HCT116 (cell line): ENCODE measurements around the gene GABPB1. TPM values are rescaled to one million over a fixed set of nuclear protein-coding genes. Genes with fewer than 3 reads are reported as not detected.

Experiments
- ATAC-seq: fragments of 200-7000 bp; cut with Tn5 transposase; 2 replicates; pipeline ENCODE4 v1.9.1; 2020; ENCODE audit warnings: mild to moderate bottlenecking, moderate library complexity
- BruUV-seq: library from RNA; stranded (reverse); fragments of 400-500 nt; replicated peaks from 2 replicates; lab custom pipeline; 2021; lab: Mats Ljungman, UMichigan
- CTCF ChIA-PET: fragments of 300-600 bp; sonication (Branson Sonifier 250); formaldehyde crosslinking; loops from one replicate; lab custom pipeline; 2021; ENCODE audit warnings: antibody characterized with exemption; lab: Charles Lee
- POLR2A ChIA-PET: fragments of 300-600, 350-600 bp; sonication (Branson Sonifier 250); formaldehyde crosslinking; loops from one replicate; lab custom pipeline; 2021; ENCODE audit warnings: antibody characterized with exemption; lab: Charles Lee
- RAD21 ChIA-PET, 2 experiments: fragments of 300-600 bp; sonication (Branson Sonifier 250); formaldehyde crosslinking; loops; one replicate each; lab custom pipeline; 2023; ENCODE audit warnings: low total read pairs in 2 of 2; ENCODE audit not compliant: uncharacterized antibody in 2 of 2, unreplicated experiment in 2 of 2, low non-redundant PET in 1 of 2; lab: Charles Lee
- DNase-seq: peaks from one replicate; pipeline ENCODE4 v3.0.0-alpha.2; 2010; ENCODE audit warnings: low read depth, low spot score
- H2AFZ ChIP-seq: fragments of 200-600 bp; shearing (Covaris generic), sonication (generic); 2 replicates; pipeline ENCODE4 v1.6.1; 2017; ENCODE audit warnings: low read depth, mixed run types, mixed read lengths, antibody characterized with exemption, low read length; ENCODE audit not compliant: poor library complexity, severe bottlenecking
- H3K27ac ChIP-seq: 2 replicates; pipeline ENCODE4 v1.5.1; 2012; ENCODE audit warnings: low read depth, low read length
- H3K27me3 ChIP-seq: fragments of 200-600 bp; sonication (generic); 2 replicates; pipeline ENCODE4 v1.6.1; 2016; ENCODE audit warnings: mixed run types, low read length, mixed read lengths; ENCODE audit not compliant: insufficient read depth
- H3K36me3 ChIP-seq, 2 experiments: fragments of 200-500 bp in 1 of 2; fragments of 200-600 bp in 1 of 2; sonication (Bioruptor generic) in 1 of 2; sonication (generic) in 1 of 2; 2 replicates each; pipeline versions ENCODE4 v1.5.1 to v1.6.1; 2014 to 2016; ENCODE audit warnings: low read length in 2 of 2, inconsistent platforms in 1 of 2, mixed read lengths in 1 of 2, mixed run types in 1 of 2; ENCODE audit not compliant: insufficient read depth in 2 of 2, control insufficient read depth in 1 of 2
- H3K4me1 ChIP-seq, 2 experiments: fragments of 200-600 bp in 1 of 2; sonication (generic) in 1 of 2; 2 replicates each; pipeline versions ENCODE4 v1.5.1 to v1.6.1; 2012 to 2017; ENCODE audit warnings: low read length in 2 of 2, inconsistent platforms in 1 of 2, mild to moderate bottlenecking in 1 of 2, mixed read lengths in 1 of 2, mixed run types in 1 of 2, moderate library complexity in 1 of 2; ENCODE audit not compliant: insufficient read depth in 2 of 2, control insufficient read depth in 1 of 2
- H3K4me2 ChIP-seq: fragments of 200-600 bp; sonication (generic); 2 replicates; pipeline ENCODE4 v1.6.1; 2017; ENCODE audit warnings: mixed run types, low read length, mixed read lengths
- H3K4me3 ChIP-seq, 2 experiments: fragments of 200-600 bp in 1 of 2; sonication (generic) in 1 of 2; replicated peaks in 1 of 2; 2 replicates each; pipeline ENCODE4 v1.5.1; 2011 to 2016; ENCODE audit warnings: low read length in 2 of 2, control low read depth in 1 of 2, low read depth in 1 of 2, mild to moderate bottlenecking in 1 of 2, mixed read lengths in 1 of 2, mixed run types in 1 of 2
- H3K79me2 ChIP-seq: fragments of 200-600 bp; sonication (generic); 2 replicates; pipeline ENCODE4 v1.6.1; 2017; ENCODE audit warnings: mild to moderate bottlenecking, mixed run types, low read length, moderate library complexity, mixed read lengths; ENCODE audit not compliant: insufficient read depth
- H3K9ac ChIP-seq: fragments of 200-600 bp; sonication (generic); 2 replicates; pipeline ENCODE4 v1.6.1; 2016; ENCODE audit warnings: low read length, mixed read lengths
- H3K9me2 ChIP-seq: fragments of 200-600 bp; sonication (generic), shearing (Covaris generic); 2 replicates; pipeline ENCODE4 v1.6.1; 2017; ENCODE audit warnings: mixed run types, mild to moderate bottlenecking, moderate library complexity; ENCODE audit not compliant: insufficient read depth
- H3K9me3 ChIP-seq, 2 experiments: fragments of 200-500 bp in 1 of 2; fragments of 200-600 bp in 1 of 2; sonication (Bioruptor generic) in 1 of 2; sonication (generic) in 1 of 2; 2 replicates each; pipeline ENCODE4 v1.6.1; 2014 to 2017; ENCODE audit warnings: low read length in 2 of 2, mixed read lengths in 2 of 2, inconsistent platforms in 1 of 2, low read depth in 1 of 2, mild to moderate bottlenecking in 1 of 2, mixed run types in 1 of 2, moderate library complexity in 1 of 2; ENCODE audit not compliant: control insufficient read depth in 1 of 2, insufficient read depth in 1 of 2
- H4K20me1 ChIP-seq: fragments of 200-600 bp; sonication (generic), shearing (Covaris generic); 2 replicates; pipeline ENCODE4 v1.6.1; 2017; ENCODE audit warnings: mixed run types, mild to moderate bottlenecking, moderate library complexity; ENCODE audit not compliant: insufficient read depth
- ATF3 ChIP-seq: IDR thresholded peaks from 2 replicates; pipeline ENCODE4 v1.6.1; 2012
- CBX3 ChIP-seq: IDR thresholded peaks from 2 replicates; pipeline ENCODE4 v1.6.1; 2012; ENCODE audit warnings: low read depth
- CEBPB ChIP-seq: IDR thresholded peaks from 2 replicates; pipeline ENCODE4 v1.6.1; 2012; ENCODE audit warnings: low read depth
- CTCF ChIP-seq, 3 experiments: fragments of 200-600 bp in 1 of 3; sonication (generic) in 1 of 3; IDR thresholded peaks in 2 of 3; conservative IDR thresholded peaks in 1 of 3; 2 replicates each; pipeline ENCODE4 v1.5.1; 2012 to 2017; ENCODE audit warnings: low read depth in 2 of 3, low read length in 2 of 3, antibody characterized with exemption in 1 of 3, borderline replicate concordance in 1 of 3, control low read depth in 1 of 3, mild to moderate bottlenecking in 1 of 3, mixed read lengths in 1 of 3, mixed run types in 1 of 3, moderate library complexity in 1 of 3; ENCODE audit not compliant: insufficient read depth in 1 of 3
- EGR1 ChIP-seq: IDR thresholded peaks from 2 replicates; pipeline ENCODE4 v1.6.1; 2012; ENCODE audit warnings: low read depth
- ELF1 ChIP-seq: IDR thresholded peaks from 2 replicates; pipeline ENCODE4 v1.6.1; 2012; ENCODE audit warnings: low read depth, borderline replicate concordance
- EZH2phosphoT487 ChIP-seq: fragments of 200-600 bp; IDR thresholded peaks from 2 replicates; pipeline ENCODE4 v1.6.1; 2018; ENCODE audit warnings: antibody characterized with exemption, borderline replicate concordance
- FOSL1 ChIP-seq: IDR thresholded peaks from 2 replicates; pipeline ENCODE4 v1.6.1; 2012; ENCODE audit warnings: low read depth
- POLR2AphosphoS5 ChIP-seq: IDR thresholded peaks from 2 replicates; pipeline ENCODE4 v1.6.1; 2011; ENCODE audit warnings: mild to moderate bottlenecking, low read depth, low read length, moderate library complexity
- RAD21 ChIP-seq: IDR thresholded peaks from 2 replicates; pipeline ENCODE4 v1.6.1; 2012; ENCODE audit warnings: low read depth, mild to moderate bottlenecking
- REST ChIP-seq: IDR thresholded peaks from 2 replicates; pipeline ENCODE4 v1.6.1; 2012; ENCODE audit warnings: low read depth
- SIN3A ChIP-seq: IDR thresholded peaks from 2 replicates; pipeline ENCODE4 v1.6.1; 2012; ENCODE audit warnings: low read depth
- SP1 ChIP-seq: IDR thresholded peaks from 2 replicates; pipeline ENCODE4 v1.6.1; 2012; ENCODE audit warnings: low read depth
- ZBTB33 ChIP-seq: IDR thresholded peaks from 2 replicates; pipeline ENCODE4 v1.6.1; 2011; ENCODE audit warnings: mild to moderate bottlenecking, low read length, moderate library complexity; ENCODE audit not compliant: insufficient replicate concordance; ENCODE audit errors: extremely low read depth
- ZFX ChIP-seq: fragments of 450-650 bp; IDR thresholded peaks from 2 replicates; pipeline ENCODE4 v1.6.1; 2017
- ZNF274 ChIP-seq: fragments of 200-500 bp; sonication (Bioruptor generic); IDR thresholded peaks from 2 replicates; pipeline ENCODE4 v1.6.1; 2014; ENCODE audit warnings: mild to moderate bottlenecking, low read depth, low read length, inconsistent platforms
- intact Hi-C: fragments of 100-400 bp; cut with micrococcal nuclease; formaldehyde crosslinking; loops from 2 replicates; pipeline ENCODE4 v1.10.0; 2022
- total RNA-seq: library from RNA; stranded (reverse); gene quantifications from one replicate; pipeline ENCODE4 v1.2.1, GENCODE V29; 2021; ENCODE audit not compliant: unreplicated experiment

GABPB1 gene
- total RNA-seq, 1 experiment from 2014 or later: 20.1 TPM

- TF ChIP-seq ZBTB33: no peak
- TF ChIP-seq SP1: no peak
- TF ChIP-seq ELF1: no peak
- no peak for TF ChIP-seq ZFX
- TF ChIP-seq ATF3: no peak
- no peak for TF ChIP-seq FOSL1
- TF ChIP-seq EZH2phosphoT487: no peak
Observed at GRCh38 chr15:50333229-50333628, 21.8 kb downstream of the GABPB1 start (continued).

GRCh38 chr15:50330921-50331320 lies 24.1 kb downstream of the GABPB1 start:
- no peaks in the 10 kb centered on the region for H3K4me1 ChIP-seq
- H3K27ac ChIP-seq: no peak overlapping the region
- no TSS peak for BruUV-seq
- no peak overlapping the region for H3K4me2 ChIP-seq
- H3K27me3 ChIP-seq: no peaks in the 10 kb centered on the region
- H3K9me3 ChIP-seq: no peaks in the 10 kb centered on the region
- intact Hi-C loops: no loop called here
- ChIA-PET POLR2A (no interaction called here), RAD21 (no interaction called here), CTCF (interaction anchor here (1.1 kb wide), 1 partner anchor 15 kb away, joined by 3 read pairs; no protein-coding TSS in a partner anchor)
- no peaks in the 10 kb centered on the region for H3K36me3 ChIP-seq
- H3K79me2 ChIP-seq: peaks cover 13% of the 10 kb centered on the region
- H3K9me2 ChIP-seq: 0 out of 2 replicates have a peak, but pooled peaks cover 5% of the 10 kb centered on the region
- no peak overlapping the region for H2AFZ ChIP-seq
- H4K20me1 ChIP-seq: no peaks in the 10 kb centered on the region
- ATAC-seq (no peak), DNase-seq (no peak)
- H3K9ac ChIP-seq: no peak overlapping the region
- H3K4me3 ChIP-seq: no peak overlapping the region
- TF ChIP-seq EZH2phosphoT487: no peak
- TF ChIP-seq REST: no peak
- no peak for TF ChIP-seq SP1
- no peak for TF ChIP-seq RAD21
- no peak for TF ChIP-seq EGR1
- TF ChIP-seq CTCF (IDR thresholded peaks at IDR 0.05 in 2 of 3, conservative IDR thresholded peaks at IDR 0.05 in 1 of 3; ENCODE audit: borderline replicate concordance in 1 of 3, insufficient read depth in 1 of 3, low read depth in 2 of 3, low read length in 2 of 3): no peak
- TF ChIP-seq POLR2AphosphoS5: no peak
- TF ChIP-seq ELF1: no peak
- TF ChIP-seq CEBPB: no peak
- TF ChIP-seq CBX3: no peak
- no peak for TF ChIP-seq ZBTB33
- no peak for TF ChIP-seq SIN3A
- TF ChIP-seq ZNF274: no peak
